IMR-90 (cell line): ENCODE measurements around the gene NACC1. TPM values are rescaled to one million over a fixed set of nuclear protein-coding genes. Genes with fewer than 3 reads are reported as not detected.

Experiments
- ATAC-seq: fragments of 200-7000 bp; cut with Tn5 transposase; 2 replicates; pipeline ENCODE4 v1.9.1; 2020; ENCODE audit warnings: low read depth, mild to moderate bottlenecking, moderate library complexity
- BruUV-seq: library from RNA; stranded (reverse); fragments of 400-500 nt; replicated peaks from 2 replicates; lab custom pipeline; 2021; lab: Mats Ljungman, UMichigan
- CTCF ChIA-PET: fragments of 300-600 bp; formaldehyde crosslinking; extraction: SDS; loops from one replicate; lab custom pipeline; 2021; ENCODE audit warnings: antibody characterized with exemption; lab: Yijun Ruan, JAX
- POLR2A ChIA-PET: fragments of 300-600 bp; sonication (Branson Sonifier 250); formaldehyde crosslinking; loops from one replicate; lab custom pipeline; 2022; ENCODE audit warnings: antibody characterized with exemption; ENCODE audit not compliant: unreplicated experiment; lab: Charles Lee
- DNase-seq: peaks from one replicate; pipeline ENCODE4 v3.0.0; 2013
- H2AFZ ChIP-seq: replicated peaks from 2 replicates; pipeline ENCODE3; 2013; ENCODE audit warnings: low read length, mild to moderate bottlenecking; ENCODE audit not compliant: poor library complexity
- H2AK5ac ChIP-seq: 2 replicates; pipeline ENCODE4 v1.6.1; 2013; ENCODE audit warnings: low read depth, low read length, inconsistent platforms
- H2AK9ac ChIP-seq: replicated peaks from 2 replicates; pipeline ENCODE3; 2013; ENCODE audit warnings: mild to moderate bottlenecking, low read depth, low read length, moderate library complexity; ENCODE audit not compliant: poor library complexity
- H2BK120ac ChIP-seq: 2 replicates; pipeline ENCODE4 v1.6.1; 2013; ENCODE audit warnings: low read depth, low read length, inconsistent platforms
- H2BK15ac ChIP-seq: 3 replicates; pipeline ENCODE4 v1.6.1; 2013; ENCODE audit warnings: low read depth, low read length, inconsistent platforms
- H2BK20ac ChIP-seq: 2 replicates; pipeline ENCODE4 v1.6.1; 2013; ENCODE audit warnings: low read depth, mild to moderate bottlenecking, inconsistent platforms, low read length, moderate library complexity
- H2BK5ac ChIP-seq: 2 replicates; pipeline ENCODE4 v1.6.1; 2013; ENCODE audit warnings: mild to moderate bottlenecking, low read depth, low read length, inconsistent platforms; ENCODE audit not compliant: poor library complexity, severe bottlenecking
- H3K14ac ChIP-seq: replicated peaks from 2 replicates; pipeline ENCODE4 v1.6.1; 2013; ENCODE audit warnings: low read depth, low read length, inconsistent platforms
- H3K18ac ChIP-seq: 2 replicates; pipeline ENCODE4 v1.6.1; 2013; ENCODE audit warnings: low read depth, low read length, control low read depth
- H3K23ac ChIP-seq: 2 replicates; pipeline ENCODE4 v1.6.1; 2013; ENCODE audit warnings: low read depth, low read length, inconsistent platforms
- H3K27ac ChIP-seq: 2 replicates; pipeline ENCODE4 v1.5.1; 2013; ENCODE audit warnings: mild to moderate bottlenecking, control low read depth, low read length; ENCODE audit not compliant: insufficient read depth
- H3K27me3 ChIP-seq: 2 replicates; pipeline ENCODE4 v1.6.1; 2013; ENCODE audit warnings: low read length; ENCODE audit not compliant: control insufficient read depth, insufficient read depth
- H3K36me3 ChIP-seq: 2 replicates; pipeline ENCODE4 v1.6.1; 2013; ENCODE audit warnings: low read length, mixed read lengths; ENCODE audit not compliant: control insufficient read depth, insufficient read depth
- H3K4ac ChIP-seq: 2 replicates; pipeline ENCODE4 v1.6.1; 2013; ENCODE audit warnings: low read depth, low read length, inconsistent platforms
- H3K4me1 ChIP-seq: 2 replicates; pipeline ENCODE4 v1.6.1; 2013; ENCODE audit warnings: low read length, mixed read lengths; ENCODE audit not compliant: control insufficient read depth, insufficient read depth
- H3K4me2 ChIP-seq: 2 replicates; pipeline ENCODE4 v1.6.1; 2013; ENCODE audit warnings: low read depth, mild to moderate bottlenecking, control low read depth, low read length, moderate library complexity
- H3K4me3 ChIP-seq: 2 replicates; pipeline ENCODE4 v1.5.1; 2013; ENCODE audit warnings: low read depth, mild to moderate bottlenecking, control low read depth, low read length, moderate library complexity; ENCODE audit not compliant: insufficient read depth
- H3K56ac ChIP-seq: 2 replicates; pipeline ENCODE4 v1.6.1; 2013; ENCODE audit warnings: low read length, inconsistent platforms; ENCODE audit not compliant: insufficient read depth; ENCODE audit errors: extremely low read depth
- H3K79me1 ChIP-seq, 2 experiments: 2 replicates each; pipeline ENCODE4 v1.6.1; 2013; ENCODE audit warnings: low read length in 2 of 2, inconsistent platforms in 1 of 2, low read depth in 1 of 2
- H3K9ac ChIP-seq: 2 replicates; pipeline ENCODE4 v1.6.1; 2013; ENCODE audit warnings: low read depth, low read length, control low read depth
- H3K9me1 ChIP-seq: 2 replicates; pipeline ENCODE4 v1.6.1; 2013; ENCODE audit warnings: low read length, inconsistent platforms; ENCODE audit not compliant: insufficient read depth
- H3K9me3 ChIP-seq: 2 replicates; pipeline ENCODE4 v1.6.1; 2013; ENCODE audit warnings: low read length; ENCODE audit not compliant: control insufficient read depth, insufficient read depth
- H4K20me1 ChIP-seq: 2 replicates; pipeline ENCODE4 v1.6.1; 2013; ENCODE audit warnings: low read length, inconsistent platforms; ENCODE audit not compliant: insufficient read depth
- H4K5ac ChIP-seq: 2 replicates; pipeline ENCODE4 v1.6.1; 2013; ENCODE audit warnings: mild to moderate bottlenecking, low read depth, low read length, control low read depth
- H4K8ac ChIP-seq, 2 experiments: 2 replicates each; pipeline ENCODE4 v1.6.1; 2013; ENCODE audit warnings: low read depth in 2 of 2, low read length in 2 of 2, control low read depth in 1 of 2, inconsistent platforms in 1 of 2
- H4K91ac ChIP-seq: 2 replicates; pipeline ENCODE4 v1.6.1; 2013; ENCODE audit warnings: low read depth, low read length, inconsistent platforms; ENCODE audit not compliant: insufficient read depth
- CTCF ChIP-seq: conservative IDR thresholded peaks from 2 replicates; pipeline ENCODE4 v1.5.1; 2012; ENCODE audit warnings: mild to moderate bottlenecking, low read depth, low read length, improper control_type of control experiment
- ELK1 ChIP-seq: fragments of 150-350 bp; IDR thresholded peaks from 2 replicates; pipeline ENCODE4 v1.6.1; 2016; ENCODE audit warnings: low read depth, mild to moderate bottlenecking, low read length, moderate library complexity, borderline replicate concordance
- FOS ChIP-seq: fragments of 150-350 bp; IDR thresholded peaks from 2 replicates; pipeline ENCODE4 v1.6.1; 2016; ENCODE audit warnings: low read depth, low read length
- MAZ ChIP-seq: IDR thresholded peaks from 2 replicates; pipeline ENCODE4 v1.6.1; 2012; ENCODE audit warnings: low read depth, mild to moderate bottlenecking, low read length, improper control_type of control experiment, moderate library complexity, borderline replicate concordance
- POLR2A ChIP-seq: IDR thresholded peaks from 2 replicates; pipeline ENCODE4 v1.6.1; 2012; ENCODE audit warnings: mild to moderate bottlenecking, low read depth, low read length
- SMC3 ChIP-seq: fragments of 150-350 bp; IDR thresholded peaks from 2 replicates; pipeline ENCODE4 v1.6.1; 2016; ENCODE audit warnings: low read depth, mild to moderate bottlenecking, antibody characterized with exemption, low read length, moderate library complexity
- WGBS, 2 experiments: methylation state at CpG; one replicate each; pipeline versions ENCODE4 v1.1.5 to v1.1.7; 2013; ENCODE audit warnings: missing lambda C conversion rate in 2 of 2; ENCODE audit not compliant: insufficient read length in 1 of 2; ENCODE audit errors: extremely low coverage in 2 of 2; 5-methylcytosine and 5-hydroxymethylcytosine counted together
- dilution Hi-C: fragments of 300-500 bp; cut with HindIII; formaldehyde crosslinking; loops from one replicate; pipeline ENCODE4 v1.14.3; 2018; ENCODE audit warnings: low sequenced_read_pairs; ENCODE audit not compliant: unreplicated experiment
- in situ Hi-C: fragments of 300-500 bp; cut with MboI; formaldehyde crosslinking; loops from 3 replicates; pipeline ENCODE4 v1.14.3; 2019; ENCODE audit warnings: low sequenced_read_pairs, inconsistent platforms, mixed read lengths
- intact Hi-C: fragments of 100-400 bp; cut with micrococcal nuclease; formaldehyde crosslinking; loops from 2 replicates; pipeline ENCODE4 v1.10.0; 2022
- polyA plus RNA-seq, 3 experiments: library from polyadenylated mRNA; depleted of rRNA; stranded (reverse); fragments of >200 nt; gene quantifications; 2 replicates each; pipeline ENCODE4 v1.2.3, GENCODE V29; 2012; ENCODE audit warnings: low replicate concordance in 1 of 3
- total RNA-seq: library from RNA; depleted of rRNA; stranded (reverse); fragments of >200 nt; gene quantifications from 2 replicates; pipeline ENCODE4 v1.2.3, GENCODE V29; 2012

The NACC1 gene
- total and polyA plus RNA-seq, 2 of the 4 experiments (the other 2 are of a cell fraction) = 42.5 to 181 TPM

GRCh38 chr19:13118424-13119193, 545 bp downstream of the NACC1 start:
- peak overlapping the region; percentile 12; the same call in 1 of the 2 replicates for H3K56ac ChIP-seq
- DNase-seq = peak; percentile 31
- ChIA-PET CTCF (interaction anchor here (0.6 to 1.3 kb wide), 2 partner anchors 31 to 153 kb away, joined by 3 read pairs; partner anchors contain the start of genes IER2 and STX10), POLR2A (interaction anchor here (0.6 to 1.0 kb wide), 2 partner anchors 27 to 370 kb away, joined by 3 to 22 read pairs; no protein-coding TSS in a partner anchor)
- peak overlapping the region; percentile 99 for H3K4me3 ChIP-seq
- peaks cover 9% of the 10 kb centered on the region for H3K36me3 ChIP-seq
- in situ Hi-C loops = no loop called here
- H4K5ac ChIP-seq = peak overlapping the region; percentile 46; the same call in 1 of the 2 replicates
- intact Hi-C loops = loop anchor here (1.0 to 5.0 kb wide), 2 partner anchors 34 to 144 kb away; no protein-coding TSS in a partner anchor
- peak overlapping the region; percentile 84 for H4K91ac ChIP-seq
- peak; percentile 12 for ATAC-seq
- peak overlapping the region; percentile 99 for H2AK9ac ChIP-seq
- H3K4ac ChIP-seq = peak overlapping the region; percentile 89
- peaks cover 48% of the 10 kb centered on the region for H4K20me1 ChIP-seq
- H3K23ac ChIP-seq = peak overlapping the region; percentile 95; the same call in 1 of the 2 replicates
- H2AK5ac ChIP-seq = peak overlapping the region; percentile 95
- H2BK5ac ChIP-seq = peak overlapping the region; percentile 94
- TF ChIP-seq SMC3 = no peak
- no peak for TF ChIP-seq ELK1
- TF ChIP-seq POLR2A = 0 out of 2 replicates have a peak, but pooled peaks have one; percentile 14
- TF ChIP-seq CTCF = no peak
- no peak for TF ChIP-seq FOS
- TF ChIP-seq MAZ = peak; percentile 26; the same call in 1 of the 2 replicates
- peaks cover 0 to 74% of the 10 kb centered on the region in 2 experiments; a peak in 2 of 4 replicates for H3K79me1 ChIP-seq
- BruUV-seq = no TSS peak
- H3K9ac ChIP-seq = peak overlapping the region; percentile 98
- H2BK20ac ChIP-seq = 0 out of 2 replicates have a peak overlapping the region, but pooled peaks have one; percentile 35
- H3K27ac ChIP-seq = peak overlapping the region; percentile 97
- peaks cover 26% of the 10 kb centered on the region for H3K9me1 ChIP-seq
- H2BK15ac ChIP-seq = 0 out of 3 replicates have a peak overlapping the region, but pooled peaks have one; percentile 54
- 0% methylated on average over 5 of the region's 57 CpGs; no CpG with 5 or more reads in 1 of the 2 experiments for WGBS, 2 experiments
- H3K27me3 ChIP-seq = no peaks in the 10 kb centered on the region
- H3K4me1 ChIP-seq = peaks cover 25% of the 10 kb centered on the region
- H3K18ac ChIP-seq = peak overlapping the region; percentile 67; the same call in 1 of the 2 replicates
- peak overlapping the region; percentile 40 to 82; a peak in 3 of 4 replicates for H4K8ac ChIP-seq
- no peaks in the 10 kb centered on the region for H3K9me3 ChIP-seq
- dilution Hi-C loops = no loop called here
- H2AFZ ChIP-seq = peak overlapping the region; percentile 87
- H2BK120ac ChIP-seq = peak overlapping the region; percentile 37
- H3K4me2 ChIP-seq = peak overlapping the region; percentile 95
- peak overlapping the region; percentile 89 for H3K14ac ChIP-seq
